H1 (cell line): ENCODE measurements around the gene TAS2R38. TPM values are rescaled to one million over a fixed set of nuclear protein-coding genes. Genes with fewer than 3 reads are reported as not detected.
"Not testable (repeated sequence)": the region's sequence is repeated elsewhere in the genome, so short reads cannot be mapped to it uniquely, and the experiment has no call there.

Source experiments
- CTCF ChIA-PET: fragments of 300-600 bp; sonication (Branson Sonifier 250); formaldehyde crosslinking; loops from one replicate; lab custom pipeline; 2021; ENCODE audit not compliant: partially characterized antibody; lab: Charles Lee
- POLR2A ChIA-PET: fragments of 300-600 bp; sonication (Branson Sonifier 250); formaldehyde crosslinking; loops from one replicate; lab custom pipeline; 2021; ENCODE audit warnings: inconsistent platforms; ENCODE audit not compliant: partially characterized antibody; lab: Charles Lee
- DNase-seq, 2 experiments: peaks; one replicate each; pipeline versions ENCODE4 v3.0.0 to v3.0.0-alpha.2; 2010 to 2022; ENCODE audit warnings: low spot score in 2 of 2, low read depth in 1 of 2, mixed read lengths in 1 of 2
- FAIRE-seq: peaks from 2 replicates; lab custom pipeline; 2011; peaks lifted over from hg19 to GRCh38; lab: Jason Lieb, UNC
- H2AFZ ChIP-seq: 2 replicates; pipeline ENCODE4 v1.8.1; 2012; ENCODE audit warnings: low read length, inconsistent platforms
- H2AK5ac ChIP-seq: 2 replicates; pipeline ENCODE4 v1.6.1; 2013; ENCODE audit warnings: low read depth, low read length
- H2BK120ac ChIP-seq: replicated peaks from 2 replicates; pipeline ENCODE3; 2013; ENCODE audit warnings: low read depth, low read length, inconsistent platforms
- H2BK12ac ChIP-seq: 2 replicates; pipeline ENCODE4 v1.6.1; 2013; ENCODE audit warnings: low read depth, low read length
- H2BK15ac ChIP-seq: 2 replicates; pipeline ENCODE4 v1.6.1; 2013; ENCODE audit warnings: low read length
- H2BK20ac ChIP-seq: 2 replicates; pipeline ENCODE4 v1.6.1; 2013; ENCODE audit warnings: low read length
- H2BK5ac ChIP-seq: 2 replicates; pipeline ENCODE4 v1.6.1; 2013; ENCODE audit warnings: low read depth, low read length
- H3K14ac ChIP-seq: 2 replicates; pipeline ENCODE4 v1.6.1; 2013; ENCODE audit warnings: inconsistent platforms; ENCODE audit not compliant: insufficient read length
- H3K18ac ChIP-seq: 2 replicates; pipeline ENCODE4 v1.6.1; 2013; ENCODE audit warnings: low read length; ENCODE audit errors: extremely low read depth
- H3K23ac ChIP-seq: 2 replicates; pipeline ENCODE4 v1.6.1; 2013; ENCODE audit warnings: inconsistent platforms; ENCODE audit not compliant: insufficient read length
- H3K23me2 ChIP-seq: 2 replicates; pipeline ENCODE4 v1.6.1; 2013; ENCODE audit warnings: low read depth, low read length
- H3K27ac ChIP-seq: 2 replicates; pipeline ENCODE4 v1.6.1; 2011; ENCODE audit warnings: low read depth, low read length, inconsistent platforms
- H3K27me3 ChIP-seq, 4 experiments: replicated peaks in 1 of 4; 1 replicate in 1 of 4; 2 replicates in 3 of 4; pipeline versions ENCODE4 v1.6.1 to v1.8.1; 2011 to 2013; ENCODE audit warnings: low read length in 3 of 4, mild to moderate bottlenecking in 3 of 4, inconsistent platforms in 2 of 4, mixed read lengths in 2 of 4, moderate library complexity in 1 of 4; ENCODE audit not compliant: control insufficient read depth in 3 of 4, insufficient read depth in 3 of 4; ENCODE audit errors: extremely low read depth in 1 of 4
- H3K36me3 ChIP-seq, 4 experiments: 2 replicates each; pipeline versions ENCODE4 v1.6.1 to v1.8.1; 2011 to 2013; ENCODE audit warnings: mild to moderate bottlenecking in 4 of 4, low read length in 3 of 4, moderate library complexity in 2 of 4, control low read depth in 1 of 4, inconsistent platforms in 1 of 4; ENCODE audit not compliant: insufficient read depth in 4 of 4, control insufficient read depth in 2 of 4
- H3K4ac ChIP-seq: replicated peaks from 2 replicates; pipeline ENCODE3; 2013; ENCODE audit warnings: low read length, low read depth, mixed read lengths, inconsistent platforms; ENCODE audit not compliant: insufficient read length
- H3K4me1 ChIP-seq, 4 experiments: replicated peaks in 1 of 4; 1 replicate in 1 of 4; 2 replicates in 3 of 4; pipeline versions ENCODE4 v1.6.1 to v1.8.1; 2011 to 2013; ENCODE audit warnings: low read length in 3 of 4, inconsistent platforms in 2 of 4, mixed read lengths in 1 of 4; ENCODE audit not compliant: insufficient read depth in 4 of 4, control insufficient read depth in 3 of 4
- H3K4me2 ChIP-seq, 2 experiments: 2 replicates each; pipeline versions ENCODE4 v1.6.1 to v1.8.1; 2011 to 2013; ENCODE audit warnings: low read depth in 2 of 2, low read length in 2 of 2, control low read depth in 1 of 2, inconsistent platforms in 1 of 2, mild to moderate bottlenecking in 1 of 2; ENCODE audit not compliant: insufficient read depth in 1 of 2
- H3K4me3 ChIP-seq, 4 experiments: fragments of 200-600, 300-600 bp in 1 of 4; sonication (generic), shearing (Covaris generic), sonication (Bioruptor Twin) in 1 of 4; 2 replicates each; pipeline versions ENCODE4 v1.5.1 to v1.8.1; 2011 to 2016; ENCODE audit warnings: low read length in 4 of 4, low read depth in 3 of 4, control low read depth in 2 of 4, inconsistent platforms in 2 of 4, mild to moderate bottlenecking in 2 of 4, mixed read lengths in 1 of 4, moderate library complexity in 1 of 4; ENCODE audit not compliant: insufficient read depth in 2 of 4; ENCODE audit errors: extremely low read depth in 1 of 4
- H3K56ac ChIP-seq: replicated peaks from 2 replicates; pipeline ENCODE3; 2013; ENCODE audit warnings: low read depth, mild to moderate bottlenecking, mixed read lengths, low read length, inconsistent platforms; ENCODE audit not compliant: insufficient read length
- H3K79me1 ChIP-seq: 2 replicates; pipeline ENCODE4 v1.6.1; 2013; ENCODE audit warnings: low read depth, low read length, control low read depth
- H3K79me2 ChIP-seq, 2 experiments: 2 replicates each; pipeline versions ENCODE4 v1.6.1 to v1.8.1; 2012 to 2013; ENCODE audit warnings: low read length in 2 of 2, mild to moderate bottlenecking in 2 of 2, inconsistent platforms in 1 of 2; ENCODE audit not compliant: insufficient read depth in 2 of 2, control insufficient read depth in 1 of 2
- H3K9ac ChIP-seq, 4 experiments: replicated peaks in 1 of 4; 1 replicate in 1 of 4; 2 replicates in 3 of 4; pipeline versions ENCODE4 v1.6.1 to v1.8.1; 2011 to 2013; ENCODE audit warnings: low read depth in 3 of 4, low read length in 3 of 4, control low read depth in 2 of 4, mild to moderate bottlenecking in 2 of 4, moderate library complexity in 2 of 4, inconsistent platforms in 1 of 4; ENCODE audit errors: extremely low read depth in 1 of 4
- H3K9me3 ChIP-seq, 2 experiments: 2 replicates each; pipeline versions ENCODE4 v1.6.1 to v1.8.1; 2012 to 2013; ENCODE audit warnings: mild to moderate bottlenecking in 2 of 2, moderate library complexity in 2 of 2, control low read depth in 1 of 2, inconsistent platforms in 1 of 2, low read depth in 1 of 2, low read length in 1 of 2, mixed read lengths in 1 of 2; ENCODE audit not compliant: insufficient read depth in 2 of 2
- H4K20me1 ChIP-seq, 2 experiments: replicated peaks in 1 of 2; 2 replicates each; pipeline versions ENCODE3 to v1.8.1; 2011 to 2013; ENCODE audit warnings: inconsistent platforms in 2 of 2, low read length in 2 of 2, mild to moderate bottlenecking in 1 of 2; ENCODE audit not compliant: insufficient read depth in 2 of 2, control insufficient read depth in 1 of 2
- H4K5ac ChIP-seq: 2 replicates; pipeline ENCODE4 v1.6.1; 2013; ENCODE audit warnings: low read length, low read depth, mixed read lengths, inconsistent platforms; ENCODE audit not compliant: insufficient read length
- H4K8ac ChIP-seq: 2 replicates; pipeline ENCODE4 v1.8.0; 2013; ENCODE audit warnings: mild to moderate bottlenecking, moderate library complexity, low read length, inconsistent platforms; ENCODE audit not compliant: insufficient read depth; ENCODE audit errors: extremely low read depth
- H4K91ac ChIP-seq: replicated peaks from 2 replicates; pipeline ENCODE3; 2013; ENCODE audit warnings: low read length, mixed read lengths, inconsistent platforms; ENCODE audit not compliant: insufficient read length
- YY1 ChIP-seq: IDR thresholded peaks from 2 replicates; pipeline ENCODE4 v1.6.1; 2011; ENCODE audit warnings: low read depth, mild to moderate bottlenecking, low read length
- WGBS, 2 experiments: shearing (Covaris generic) in 1 of 2; methylation state at CpG; one replicate each; pipeline versions ENCODE4 v1.1.6 to v1.1.7; 2013 to 2015; ENCODE audit warnings: low lambda C conversion rate in 2 of 2, mixed read lengths in 2 of 2, inconsistent platforms in 1 of 2, low coverage in 1 of 2, missing lambda C conversion rate in 1 of 2; ENCODE audit not compliant: insufficient replicate concordance in 2 of 2, insufficient coverage in 1 of 2, insufficient read length in 1 of 2; ENCODE audit errors: extremely low coverage in 1 of 2, missing lambda C conversion rate in 1 of 2; 5-methylcytosine and 5-hydroxymethylcytosine counted together
- polyA plus RNA-seq, 7 experiments: library from polyadenylated mRNA; depleted of rRNA in 3 of 7; stranded (reverse) in 5 of 7; unstranded in 2 of 7; fragments of >200 nt in 5 of 7; fragments of 200-250 nt in 2 of 7; gene quantifications; 1 replicate in 5 of 7; 2 replicates in 1 of 7; 4 replicates in 1 of 7; pipeline versions ENCODE4 v1.2.1 to v1.2.3, GENCODE V29; 2011 to 2013; ENCODE audit warnings: missing spikeins in 2 of 7, mixed read lengths in 2 of 7
- total RNA-seq: library from RNA; stranded (reverse); fragmentation: NEBNext Ultra II Directional; extraction: Animal tissue kit (Norgen Biotek cat#: 25700); gene quantifications from 2 replicates; pipeline ENCODE4 v1.2.1, GENCODE V29; 2021

TAS2R38 gene
- total and polyA plus RNA-seq, 2 of the 8 experiments (the other 6 are each of a cell fraction or from before 2014, with no cell fraction given): 0.11 TPM; not detected in 1

GRCh38 chr7:141985926-141986325 is 12.4 kb upstream of the TAS2R38 start:
- H3K23ac ChIP-seq, H3K4ac ChIP-seq, H2BK15ac ChIP-seq, H3K56ac ChIP-seq, FAIRE-seq, H3K4me3 ChIP-seq, H3K79me1 ChIP-seq, H3K27ac ChIP-seq, H4K5ac ChIP-seq, H3K79me2 ChIP-seq, H2BK120ac ChIP-seq, H3K14ac ChIP-seq, H4K20me1 ChIP-seq, H3K27me3 ChIP-seq, H3K4me1 ChIP-seq, H3K23me2 ChIP-seq, H2BK12ac ChIP-seq, H3K9me3 ChIP-seq, H3K36me3 ChIP-seq, DNase-seq, H4K8ac ChIP-seq, H3K9ac ChIP-seq: not testable (repeated sequence)
- TF ChIP-seq YY1: peak; percentile 41; the same call in 1 of the 2 replicates
- Histone ChIP-seq H4K91ac (peak overlapping the region; percentile 44), H3K18ac (0 out of 2 replicates have a peak overlapping the region, but pooled peaks have one; percentile 75), H2BK20ac (peak overlapping the region; percentile 66; the same call in 1 of the 2 replicates), H2BK5ac (peak overlapping the region; percentile 26; the same call in 1 of the 2 replicates), H2AK5ac (0 out of 2 replicates have a peak overlapping the region, but pooled peaks have one; percentile 60), H3K4me2 (peak overlapping the region in 1 of 2 experiments; percentile 54; a peak in 1 of 4 replicates), H2AFZ (peak overlapping the region; percentile 62)
- POLR2A ChIA-PET: interaction anchor here (1.0 to 1.2 kb wide), 2 partner anchors 10 to 25 kb away, joined by 3 read pairs; no protein-coding TSS in a partner anchor
- WGBS, 2 experiments: 96% methylated on average over 5 of the region's 13 CpGs; no CpG with 5 or more reads in 1 of the 2 experiments
- CTCF ChIA-PET: interaction anchor here (1.0 to 1.2 kb wide), 3 partner anchors 9 to 317 kb away, joined by 3 to 4 read pairs (median 3); no protein-coding TSS in a partner anchor
